Vagina (tissue), 2 donors: ENCODE measurements around the gene TMEM14B.

Experiments used
- POLR2AphosphoS5 ChIP-seq, 2 donors: sonication (generic); formaldehyde crosslinking; IDR thresholded peaks; one replicate each; pipeline ENCODE4 v1.9.0; 2017; ENCODE audit warnings: antibody characterized with exemption in 2 of 2, mild to moderate bottlenecking in 2 of 2, low read depth in 1 of 2; ENCODE audit not compliant: insufficient read depth in 1 of 2
- TF ChIP-seq, protein P1 (sequence below), 3 experiments: fragments of 450-650 bp in 2 of 3; fragments of 200-600 bp in 1 of 3; sonication (generic) in 1 of 3; IDR thresholded peaks; one replicate each; pipeline ENCODE4 v1.5.1; 2017 to 2019; ENCODE audit warnings: antibody characterized with exemption in 3 of 3, mild to moderate bottlenecking in 2 of 3, moderate library complexity in 2 of 3

DNA sequence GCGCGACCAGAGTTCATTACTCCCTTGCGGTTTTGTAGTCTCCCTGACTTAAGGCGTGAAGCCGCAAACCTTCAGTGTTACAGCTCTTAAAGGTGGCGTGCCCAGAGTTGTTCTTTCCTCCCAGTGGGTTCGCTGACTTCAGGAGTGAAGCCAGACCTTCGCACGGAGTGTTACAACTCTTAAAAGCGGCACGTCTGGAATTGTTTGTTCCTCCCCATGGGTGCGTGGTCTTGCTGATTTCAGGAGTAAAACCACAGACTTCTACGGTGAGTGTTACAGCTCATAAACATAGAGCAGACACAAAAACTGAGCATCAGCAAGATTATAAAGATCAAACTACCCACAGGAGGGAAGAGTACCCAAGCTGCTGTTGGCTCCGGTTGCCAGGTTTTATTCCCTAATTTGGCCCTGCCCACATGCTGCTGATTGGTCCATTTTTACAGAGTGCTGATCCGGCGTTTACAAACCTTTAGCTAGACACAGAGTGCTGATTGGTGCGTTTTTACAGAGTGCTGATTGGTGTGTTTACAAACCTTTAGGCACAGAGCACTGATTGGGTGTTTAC lies 14.4 kb upstream of the TMEM14B start:
- no peak for TF ChIP-seq POLR2AphosphoS5 (IDR thresholded peaks at IDR 0.05; ENCODE audit: insufficient read depth in 1 of 2, low read depth in 1 of 2)
- TF ChIP-seq, protein P1, sequence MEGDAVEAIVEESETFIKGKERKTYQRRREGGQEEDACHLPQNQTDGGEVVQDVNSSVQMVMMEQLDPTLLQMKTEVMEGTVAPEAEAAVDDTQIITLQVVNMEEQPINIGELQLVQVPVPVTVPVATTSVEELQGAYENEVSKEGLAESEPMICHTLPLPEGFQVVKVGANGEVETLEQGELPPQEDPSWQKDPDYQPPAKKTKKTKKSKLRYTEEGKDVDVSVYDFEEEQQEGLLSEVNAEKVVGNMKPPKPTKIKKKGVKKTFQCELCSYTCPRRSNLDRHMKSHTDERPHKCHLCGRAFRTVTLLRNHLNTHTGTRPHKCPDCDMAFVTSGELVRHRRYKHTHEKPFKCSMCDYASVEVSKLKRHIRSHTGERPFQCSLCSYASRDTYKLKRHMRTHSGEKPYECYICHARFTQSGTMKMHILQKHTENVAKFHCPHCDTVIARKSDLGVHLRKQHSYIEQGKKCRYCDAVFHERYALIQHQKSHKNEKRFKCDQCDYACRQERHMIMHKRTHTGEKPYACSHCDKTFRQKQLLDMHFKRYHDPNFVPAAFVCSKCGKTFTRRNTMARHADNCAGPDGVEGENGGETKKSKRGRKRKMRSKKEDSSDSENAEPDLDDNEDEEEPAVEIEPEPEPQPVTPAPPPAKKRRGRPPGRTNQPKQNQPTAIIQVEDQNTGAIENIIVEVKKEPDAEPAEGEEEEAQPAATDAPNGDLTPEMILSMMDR (IDR thresholded peaks at IDR 0.05): no peak
